A549 (cell line): ENCODE results near the gene UTS2R. TPM values are rescaled to one million over a fixed set of nuclear protein-coding genes. Genes with fewer than 3 reads are reported as not detected.
"Not testable (repeated sequence)": the region's sequence is repeated elsewhere in the genome, so short reads cannot be mapped to it uniquely, and the experiment has no call there.

Experiments used
- ATAC-seq, 2 experiments: fragments of 200-7000 bp in 1 of 2; fragments of >200 bp in 1 of 2; cut with Nextera tagmentation in 1 of 2; cut with Tn5 transposase in 1 of 2; 3 replicates each; pipeline versions ENCODE4 v1.8.0 to v1.9.1; 2018 to 2020; ENCODE audit warnings: mild to moderate bottlenecking in 1 of 2, moderate library complexity in 1 of 2
- CTCF ChIA-PET: fragments of 300-600 bp; sonication (Branson Sonifier 250); formaldehyde crosslinking; extraction: SDS; loops from one replicate; lab custom pipeline; 2021; ENCODE audit warnings: antibody characterized with exemption, inconsistent platforms; lab: Yijun Ruan, JAX
- POLR2A ChIA-PET: fragments of 350-600 bp; formaldehyde crosslinking; extraction: SDS; loops from one replicate; lab custom pipeline; 2021; ENCODE audit warnings: antibody characterized with exemption, inconsistent platforms; lab: Yijun Ruan, JAX
- DNase-seq, 2 experiments: peaks; one replicate each; pipeline versions ENCODE4 v3.0.0 to v3.0.0-alpha.2; 2011 to 2016; ENCODE audit warnings: low read depth in 1 of 2, low spot score in 1 of 2
- FAIRE-seq: peaks from 2 replicates; lab custom pipeline; 2011; peaks lifted over from hg19 to GRCh38; lab: Jason Lieb, UNC
- H3K27ac ChIP-seq, 2 experiments: fragments of >200 bp; sonication (Bioruptor Twin); formaldehyde crosslinking; 3 replicates each; pipeline ENCODE4 v1.5.1; 2016 to 2017
- H3K4me1 ChIP-seq: fragments of >200 bp; sonication (Bioruptor Twin); formaldehyde crosslinking; 3 replicates; pipeline ENCODE4 v1.6.1; 2016
- H3K4me2 ChIP-seq: fragments of >200 bp; sonication (Bioruptor Twin); formaldehyde crosslinking; 3 replicates; pipeline ENCODE4 v1.6.1; 2016
- H3K4me3 ChIP-seq: fragments of >200 bp; sonication (Bioruptor Twin); formaldehyde crosslinking; 3 replicates; pipeline ENCODE4 v1.5.1; 2016
- H3K9me3 ChIP-seq: fragments of >200 bp; sonication (Bioruptor Twin); formaldehyde crosslinking; 3 replicates; pipeline ENCODE4 v1.6.1; 2016
- ATOH8 ChIP-seq: fragments of 250-450 bp; sonication (Bioruptor Pico); IDR thresholded peaks from 2 replicates; pipeline ENCODE4 v1.5.0; 2020; ENCODE audit warnings: low read depth, mild to moderate bottlenecking, moderate library complexity
- CBX8 ChIP-seq: fragments of 200-600 bp; sonication (generic); IDR thresholded peaks from 2 replicates; pipeline ENCODE4 v1.6.1; 2016
- CEBPB ChIP-seq, 2 experiments: fragments of >200 bp in 1 of 2; sonication (Bioruptor Twin) in 1 of 2; formaldehyde crosslinking in 1 of 2; IDR thresholded peaks; 2 replicates each; pipeline ENCODE4 v1.6.1; 2012 to 2016
- CHD4 ChIP-seq: fragments of 200-600 bp; sonication (generic); IDR thresholded peaks from 2 replicates; pipeline ENCODE4 v1.6.1; 2016; ENCODE audit warnings: antibody characterized with exemption, mild to moderate bottlenecking, borderline replicate concordance
- CTCF ChIP-seq: fragments of >200 bp; sonication (Bioruptor Twin); formaldehyde crosslinking; IDR thresholded peaks from 3 replicates; pipeline ENCODE4 v1.5.1; 2016
- EHF ChIP-seq: fragments of 250-450 bp; sonication (Bioruptor Pico); IDR thresholded peaks from 2 replicates; pipeline ENCODE4 v1.5.0; 2020; ENCODE audit warnings: mild to moderate bottlenecking
- EP300 ChIP-seq, 2 experiments: fragments of >200 bp; sonication (Bioruptor Twin); formaldehyde crosslinking; IDR thresholded peaks; 2 replicates in 1 of 2; 3 replicates in 1 of 2; pipeline ENCODE4 v1.6.1; 2016 to 2017
- FOSB ChIP-seq: fragments of 250-450 bp; sonication (Bioruptor Pico); IDR thresholded peaks from 2 replicates; pipeline ENCODE4 v1.5.0; 2020; ENCODE audit warnings: mild to moderate bottlenecking, moderate library complexity
- HDAC2 ChIP-seq: fragments of 200-600 bp; sonication (generic); IDR thresholded peaks from 2 replicates; pipeline ENCODE4 v1.6.1; 2016
- JUN ChIP-seq, 2 experiments: fragments of >200 bp; sonication (Bioruptor Twin); formaldehyde crosslinking; IDR thresholded peaks; 2 replicates in 1 of 2; 3 replicates in 1 of 2; pipeline ENCODE4 v1.6.1; 2016 to 2017
- JUNB ChIP-seq: fragments of >200 bp; sonication (Bioruptor Twin); formaldehyde crosslinking; IDR thresholded peaks from 2 replicates; pipeline ENCODE4 v1.6.1; 2016
- KDM5A ChIP-seq: fragments of 200-600 bp; sonication (generic); IDR thresholded peaks from 2 replicates; pipeline ENCODE4 v1.6.1; 2016; ENCODE audit warnings: antibody characterized with exemption, mild to moderate bottlenecking
- MAFK ChIP-seq: fragments of 450-650 bp; IDR thresholded peaks from 2 replicates; pipeline ENCODE4 v1.6.1; 2014; ENCODE audit not compliant: partially characterized antibody
- MAX ChIP-seq: IDR thresholded peaks from 2 replicates; pipeline ENCODE4 v1.6.1; 2012
- MYC ChIP-seq: IDR thresholded peaks from 2 replicates; pipeline ENCODE4 v1.6.1; 2012; ENCODE audit warnings: mild to moderate bottlenecking, inconsistent platforms, low read length, improper control_type of control experiment, borderline replicate concordance
- NPAS2 ChIP-seq: fragments of 250-450 bp; sonication (Bioruptor Pico); IDR thresholded peaks from 2 replicates; pipeline ENCODE4 v1.8.0; 2022; ENCODE audit warnings: mild to moderate bottlenecking, moderate library complexity, borderline replicate concordance
- NR3C1 ChIP-seq: fragments of >200 bp; sonication (Bioruptor Twin); formaldehyde crosslinking; IDR thresholded peaks from 3 replicates; pipeline ENCODE4 v1.6.1; 2017
- RCOR1 ChIP-seq: fragments of 150-350 bp; IDR thresholded peaks from 2 replicates; pipeline ENCODE4 v1.6.1; 2014; ENCODE audit warnings: antibody characterized with exemption, low read length, low read depth
- REST ChIP-seq: fragments of 200-600 bp; sonication (generic); IDR thresholded peaks from 2 replicates; pipeline ENCODE4 v1.6.1; 2016; ENCODE audit warnings: antibody characterized with exemption, mild to moderate bottlenecking, moderate library complexity
- TP53 ChIP-seq: fragments of 250-450 bp; sonication (Bioruptor Pico); IDR thresholded peaks from 2 replicates; pipeline ENCODE4 v1.5.0; 2021; ENCODE audit warnings: mild to moderate bottlenecking, moderate library complexity
- WGBS: methylation state at CpG from one replicate; pipeline ENCODE4 v1.1.6; 2017; ENCODE audit errors: missing lambda C conversion rate; 5-methylcytosine and 5-hydroxymethylcytosine counted together
- polyA plus RNA-seq, 4 experiments: library from polyadenylated mRNA; depleted of rRNA in 3 of 4; stranded (reverse); fragments of >200 nt; fragmentation: RNase III in 1 of 4; extraction: RNeasy Plus Mini Kit Qiagen cat#74134 plus additional on column Dnase treatment in 1 of 4; gene quantifications; 2 replicates in 3 of 4; 3 replicates in 1 of 4; pipeline ENCODE4 v1.2.3, GENCODE V29; 2011 to 2017

Gene UTS2R
- polyA plus RNA-seq, 2 of the 4 experiments (the other 2 are of a cell fraction), result not detected

GRCh38 chr17:82359451-82360074, 12.0 kb upstream of the UTS2R start:
- FAIRE-seq, H3K4me3 ChIP-seq, H3K4me2 ChIP-seq, POLR2A ChIA-PET: not testable (repeated sequence)
- CTCF ChIA-PET, result interaction anchor here (1.0 kb wide), 1 partner anchor 9 kb away, joined by 4 read pairs; no protein-coding TSS in a partner anchor
- peak; percentile 81; the same call in 1 of the 2 replicates for TF ChIP-seq CHD4
- TF ChIP-seq, all 56 proteins: peak for 1; not testable (repeated sequence) for 55
- Histone ChIP-seq H3K27ac (peak overlapping the region in 1 of 2 experiments; percentile 70; a peak in 2 of 6 replicates), H3K4me1 (peaks cover 17% of the 10 kb centered on the region)
- WGBS, result 0% methylated on average over 1 of the region's 1 CpG
- not testable (repeated sequence) for DNase-seq, H3K9me3 ChIP-seq, ATAC-seq

GRCh38 chr17:82361885-82362633, 9.5 kb upstream of the UTS2R start:
- POLR2A ChIA-PET, result no interaction called here
- Histone ChIP-seq H3K9me3 (no peaks in the 10 kb centered on the region), H3K4me1 (peaks cover 7% of the 10 kb centered on the region)
- ATAC-seq, result peak in 1 of 2 experiments; percentile 22; a peak in 3 of 6 replicates
- TF ChIP-seq FOSB (no peak), KDM5A (no peak), EHF (CRISPR knock-in tag) (no peak), NPAS2 (CRISPR knock-in tag) (no peak), CBX8 (no peak), JUNB (no peak), CTCF (no peak), TP53 (CRISPR knock-in tag) (no peak), RCOR1 (no peak), EP300 (IDR thresholded peaks at IDR 0.05) (no peak), CEBPB (IDR thresholded peaks at IDR 0.05) (no peak), MAFK (no peak), REST (no peak), JUN (IDR thresholded peaks at IDR 0.05) (no peak), MYC (no peak), ATOH8 (CRISPR knock-in tag) (no peak), MAX (no peak), NR3C1 (no peak), HDAC2 (no peak)
- TF ChIP-seq, all 56 proteins: peak for 0
- 83% methylated on average over 6 of the region's 6 CpGs for WGBS
- FAIRE-seq (no peak), DNase-seq (no peak)
- CTCF ChIA-PET, result interaction anchor here (1.1 to 3.8 kb wide), 8 partner anchors 9 to 193 kb away, joined by 3 to 30 read pairs (median 5); no protein-coding TSS in a partner anchor
- no peak overlapping the region for H3K4me2 ChIP-seq
- no peak overlapping the region for H3K27ac ChIP-seq
- no peak overlapping the region for H3K4me3 ChIP-seq
